ENCODE results near the gene OR56A4.
"Not testable (repeated sequence)": the region's sequence is repeated elsewhere in the genome, so short reads cannot be mapped to it uniquely, and the experiment has no call there.

The OR56A4 gene

GRCh38 chr11:6006846-6007245 lies at the start of gene OR56A4:
Gene OR56A4, minus strand, starts transcription at chr11:6006946. Its CDS starts 3,954 bp downstream, at chr11:6002992.
- DNase-seq = no peak

GRCh38 chr11:6055569-6055968 lies 48.8 kb upstream of the OR56A4 start:
- DNase-seq = no peak

- no peak for DNase-seq
Observed at GRCh38 chr11:6052374-6052773, 45.6 kb upstream of the OR56A4 start.

- DNase-seq = no peak
Observed at GRCh38 chr11:6040874-6041273, 34.1 kb upstream of the OR56A4 start.

- no peak for DNase-seq
Observed at GRCh38 chr11:6030708-6031405, 24.1 kb upstream of the OR56A4 start, which contains the start of gene OR56A1. Gene OR56A1, minus strand, starts transcription at chr11:6030758. Its CDS starts 3,066 bp downstream, at chr11:6027692.

GRCh38 chr11:6027501-6027900 lies 20.8 kb upstream of the OR56A4 start:
- no peak for DNase-seq

GRCh38 chr11:6025056-6025455 lies 18.3 kb upstream of the OR56A4 start:
- DNase-seq = no peak

GRCh38 chr11:6022956-6023355 lies 16.2 kb upstream of the OR56A4 start:
- peak; percentile 7 for DNase-seq

- no peak for DNase-seq
Observed at GRCh38 chr11:6013042-6013441, 6.3 kb upstream of the OR56A4 start.

- DNase-seq = no peak
Observed at GRCh38 chr11:6012035-6012668, 5.4 kb upstream of the OR56A4 start.

GRCh38 chr11:6006395-6006794 lies 351 bp downstream of the OR56A4 start:
- no peak for DNase-seq

GRCh38 chr11:6002202-6002699 lies 4.5 kb downstream of the OR56A4 start:
- no peak for DNase-seq

- DNase-seq = no peak
Observed at GRCh38 chr11:5994791-5995190, 12.0 kb downstream of the OR56A4 start.

- peak; percentile 2 for DNase-seq
Observed at GRCh38 chr11:5992604-5993251, 14.0 kb downstream of the OR56A4 start.

- no peak for DNase-seq
Observed at GRCh38 chr11:5992150-5992549, 14.6 kb downstream of the OR56A4 start.

GRCh38 chr11:5989203-5989602 lies 17.5 kb downstream of the OR56A4 start:
- DNase-seq = no peak

- no peak for DNase-seq
Observed at GRCh38 chr11:5986885-5987284, 19.9 kb downstream of the OR56A4 start, which contains the start of gene OR52L1. Gene OR52L1, minus strand, starts transcription at chr11:5986985. Its CDS starts 55 bp downstream, at chr11:5986930.

- DNase-seq = no peak
Observed at GRCh38 chr11:5983443-5983842, 23.3 kb downstream of the OR56A4 start.

- no peak for DNase-seq
Observed at GRCh38 chr11:5973530-5973929, 33.2 kb downstream of the OR56A4 start.

- DNase-seq = no peak
Observed at GRCh38 chr11:5968394-5968793, 38.4 kb downstream of the OR56A4 start, which contains the start of gene OR56A5. Gene OR56A5, minus strand, starts transcription at chr11:5968494. Its CDS starts 0 bp downstream, at chr11:5968494.

GRCh38 chr11:5967708-5968107 lies 39.0 kb downstream of the OR56A4 start:
- no peak for DNase-seq

- DNase-seq = no peak
Observed at GRCh38 chr11:5966958-5967357, 39.8 kb downstream of the OR56A4 start.

GRCh38 chr11:5960704-5961320 lies 45.9 kb downstream of the OR56A4 start:
- not testable (repeated sequence) for DNase-seq

Data from NCI-H2227 treated with DMSO at 0.1 percent for 48 hours (cell line).